NCI-H1417 (cell line): ENCODE data around the gene CAMKV.
A peak's percentile ranks its signal among the peaks of the same experiment; 100 is the strongest.
"Not testable (repeated sequence)": the region's sequence is repeated elsewhere in the genome, so short reads cannot be mapped to it uniquely, and the experiment has no call there.

Source experiments
- DNase-seq, 3 experiments: peaks; one replicate each; lab custom pipeline; 2025; lab: John Stamatoyannopoulos, UW

The CAMKV gene

DNA sequence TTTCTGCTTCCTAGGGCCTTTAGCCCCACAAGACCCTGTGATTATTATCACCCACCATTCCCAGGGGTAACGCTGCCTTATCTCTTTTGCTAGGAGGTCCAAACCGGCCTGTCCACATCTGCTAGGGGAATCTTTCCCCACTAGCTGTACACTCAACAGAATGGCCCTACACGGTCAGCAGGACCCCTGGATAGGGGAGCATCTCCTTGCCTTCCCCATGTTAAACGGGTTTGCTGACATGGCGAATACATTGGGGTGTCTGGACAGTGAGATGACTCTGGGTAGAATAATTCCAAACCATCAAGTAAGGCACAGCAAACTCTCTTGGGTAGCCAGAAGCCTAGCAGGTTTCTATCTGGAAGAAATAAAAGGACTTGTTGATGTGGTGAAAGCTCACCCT lies 14.0 kb downstream of the CAMKV start:
- DNase-seq, result no peak

DNA sequence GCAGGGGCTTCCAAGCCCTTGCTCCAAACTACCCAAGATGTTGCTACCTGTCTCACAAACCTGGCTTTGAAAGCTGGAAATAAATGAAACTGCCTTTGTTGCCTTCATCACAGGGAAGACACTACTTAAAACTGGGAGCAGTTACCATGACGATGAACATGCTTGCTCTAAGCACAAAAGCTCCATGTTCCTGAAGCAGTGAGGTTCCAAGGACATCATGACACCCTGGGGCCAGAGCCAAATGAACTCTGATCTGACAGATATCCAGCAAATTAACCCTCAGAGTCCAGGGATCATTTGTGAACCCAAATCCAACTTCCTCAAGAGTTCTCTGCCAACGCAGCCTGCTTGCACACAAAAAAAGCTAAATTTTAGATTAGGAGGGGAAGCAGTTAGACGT lies 24.0 kb downstream of the CAMKV start:
- no peak for DNase-seq

DNA sequence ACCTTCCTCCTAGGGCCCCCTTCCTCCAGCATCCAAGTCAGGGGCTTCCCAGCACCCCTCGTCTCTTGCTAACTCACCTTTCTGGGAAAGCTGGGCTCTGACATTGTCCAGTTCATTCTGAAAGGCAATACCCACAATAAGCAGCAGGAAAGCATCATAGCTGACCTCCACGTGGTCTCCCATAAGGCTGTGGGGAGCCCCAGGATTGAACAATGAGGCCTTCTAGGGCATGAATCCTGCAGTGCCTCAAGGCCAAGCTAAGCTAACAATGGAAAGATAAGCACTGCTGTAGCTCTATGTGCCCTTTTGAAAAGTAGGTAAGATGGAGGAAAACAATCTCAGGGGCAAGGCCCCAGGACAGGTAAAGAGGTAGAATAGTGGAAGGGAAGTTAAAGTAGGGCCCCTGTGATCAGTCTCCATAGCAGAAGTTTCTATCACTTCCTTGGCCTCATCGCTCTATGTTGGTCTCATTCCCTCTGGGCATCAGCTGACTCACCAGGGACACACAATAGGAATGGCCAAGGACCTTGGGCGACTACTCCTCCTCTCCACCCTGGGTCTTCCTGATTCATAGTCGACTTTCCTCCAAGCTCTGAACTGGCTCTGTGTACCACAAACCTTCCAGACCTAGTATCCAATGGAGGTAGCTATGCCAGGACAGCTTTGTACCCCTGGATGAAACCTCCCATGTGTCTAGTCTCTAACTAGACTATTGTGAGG lies 25.1 kb downstream of the CAMKV start:
- no peak for DNase-seq

DNA sequence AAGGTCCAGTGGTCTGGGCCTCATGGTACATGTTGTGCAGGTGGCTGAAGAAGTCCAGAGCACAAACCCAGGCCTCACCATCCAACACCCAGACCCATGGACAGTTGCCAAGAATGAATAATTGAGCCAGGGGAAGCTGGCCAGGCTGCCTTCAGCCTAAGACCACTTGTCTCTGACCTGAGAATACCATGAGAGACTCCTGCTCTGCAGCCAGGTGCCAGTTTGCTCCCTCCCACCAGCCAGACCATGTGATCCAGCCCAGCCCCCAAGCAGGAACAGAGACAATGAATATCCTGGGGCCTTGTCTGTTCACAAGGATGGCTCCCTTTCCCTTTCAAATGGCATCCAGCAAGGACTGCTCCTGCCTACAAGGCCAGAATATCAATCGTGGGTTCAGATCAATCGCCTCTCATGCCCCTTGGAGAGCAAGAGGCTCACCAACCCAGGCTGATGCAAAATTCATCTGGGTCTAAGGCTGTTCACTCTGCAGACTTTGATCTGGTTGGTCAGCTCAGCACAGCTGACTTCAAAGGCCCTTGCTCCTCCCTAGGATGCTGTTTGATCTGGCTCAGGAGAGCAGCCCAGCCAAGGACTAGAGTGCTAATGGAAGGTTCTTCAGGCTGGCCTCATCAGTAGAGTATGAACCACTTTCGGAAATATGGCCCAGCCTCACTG lies 26.7 kb downstream of the CAMKV start:
- DNase-seq, result no peak

DNA sequence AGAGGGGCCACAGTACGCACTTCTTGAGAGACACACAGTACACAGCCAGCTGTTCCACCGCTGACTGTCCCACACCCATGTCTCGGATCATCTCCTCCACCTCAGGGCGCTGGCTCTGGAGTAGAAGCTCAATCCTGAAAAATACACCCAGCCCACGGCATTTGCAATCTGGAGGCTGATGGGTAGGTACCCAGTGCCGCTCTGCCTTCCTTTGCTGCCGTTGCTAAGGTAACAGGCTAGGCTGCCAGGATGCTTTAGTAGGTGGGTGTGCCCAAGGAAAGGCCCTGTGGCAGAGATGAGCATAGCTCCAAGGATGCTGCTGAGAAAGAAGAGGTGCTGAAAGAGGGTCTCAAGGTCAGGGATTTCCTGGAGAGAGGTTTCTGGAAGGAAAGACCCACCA lies 27.9 kb downstream of the CAMKV start:
- no peak for DNase-seq

DNA sequence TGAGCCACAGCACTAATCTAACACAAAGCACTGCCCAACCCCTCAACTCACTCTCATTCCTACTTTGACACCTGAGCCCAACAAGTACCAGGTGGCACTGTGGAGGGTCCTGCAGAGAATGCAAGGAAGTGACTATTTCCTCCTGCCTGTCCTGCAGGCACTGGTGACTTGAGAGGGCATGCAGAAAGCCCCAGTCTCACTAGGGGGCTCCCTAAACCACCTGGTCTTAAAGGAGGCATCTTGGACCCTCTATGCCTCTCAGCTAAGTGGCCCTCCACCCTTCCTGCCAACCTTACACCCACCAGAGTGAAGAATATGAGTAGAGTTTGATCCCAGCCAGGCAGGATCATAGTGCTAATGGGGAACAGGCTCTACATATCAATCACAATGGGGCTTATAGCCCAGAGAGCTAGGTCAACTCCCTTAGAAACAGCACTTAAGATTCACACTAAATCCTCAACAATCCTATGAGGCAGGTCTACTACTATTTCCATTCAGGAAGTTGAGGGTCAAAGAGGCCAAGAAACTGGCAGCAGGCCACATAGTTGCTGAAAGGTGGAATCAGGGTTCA lies 28.5 kb downstream of the CAMKV start:
- peak in 1 of 3 experiments; percentile 25 for DNase-seq

DNA sequence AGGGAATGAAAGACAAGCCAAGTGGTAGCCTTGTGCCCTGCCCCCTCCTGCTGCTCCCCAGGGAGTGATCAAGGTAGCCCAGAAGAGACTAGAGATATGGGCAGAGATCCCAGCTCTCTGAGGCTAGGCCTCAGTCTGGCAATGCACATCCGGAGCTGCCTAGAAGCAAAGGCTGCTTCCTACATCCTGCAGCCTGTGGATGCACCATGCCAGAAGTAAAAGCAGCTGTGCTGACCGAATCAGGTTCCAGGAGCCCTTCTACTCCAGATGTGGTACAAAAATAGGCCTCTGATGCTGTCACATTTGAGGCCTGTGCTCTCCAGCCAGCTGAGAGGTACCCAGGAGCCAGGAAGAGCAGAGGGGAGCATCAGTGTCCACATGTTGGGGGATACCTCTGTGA lies 29.3 kb downstream of the CAMKV start:
- DNase-seq, result no peak

DNA sequence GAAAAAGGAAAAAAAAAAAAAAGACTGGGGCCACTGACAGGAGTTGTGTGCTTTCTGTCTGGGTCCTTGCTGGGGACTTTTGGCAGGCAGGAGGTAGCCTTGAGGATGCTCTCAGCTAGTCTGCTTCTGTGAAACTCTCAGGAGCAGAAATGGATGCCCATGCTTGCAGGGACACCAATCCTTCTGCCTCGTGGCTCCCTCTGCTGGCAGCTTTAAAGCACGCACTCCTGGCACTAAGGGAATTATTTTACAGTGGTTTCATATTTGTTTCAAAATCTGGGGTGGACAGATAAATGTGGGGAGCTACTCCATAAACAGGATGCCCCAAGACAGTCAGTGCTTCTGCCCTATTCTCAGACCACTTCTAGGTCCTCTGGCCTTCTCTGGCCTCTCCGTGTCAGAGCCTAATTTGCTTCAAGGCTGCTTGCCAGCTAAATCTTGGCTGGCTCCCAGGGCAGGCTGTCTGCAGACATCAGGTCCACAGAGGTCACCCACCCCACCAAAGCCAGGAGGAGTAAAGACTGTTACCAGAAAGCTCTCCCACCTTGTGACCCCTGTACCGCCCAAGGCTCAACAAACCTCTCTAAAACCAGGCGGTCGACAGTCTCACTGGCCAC lies 30.4 kb downstream of the CAMKV start:
- peak; percentile 14 to 67 (median 34) for DNase-seq

DNA sequence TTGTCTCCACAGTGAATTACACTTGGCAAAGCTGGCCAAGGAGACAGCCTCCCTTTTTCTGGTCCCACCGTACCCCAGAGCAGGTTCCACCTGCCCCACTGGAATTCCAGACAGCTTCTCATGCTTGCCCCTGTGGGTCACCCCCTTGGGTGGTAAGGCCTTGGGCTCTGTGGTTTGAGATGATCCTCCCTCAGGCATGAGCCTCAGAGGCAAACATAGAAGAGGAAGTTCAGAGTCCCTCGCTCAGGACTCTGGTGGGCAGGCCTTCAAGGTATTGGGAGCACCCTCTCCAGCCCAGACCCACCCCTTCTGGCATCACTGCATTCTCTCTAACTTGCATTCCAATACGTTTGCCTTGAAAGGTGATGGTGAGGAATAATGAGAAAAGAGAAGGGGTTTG lies 38.4 kb downstream of the CAMKV start:
- no peak for DNase-seq

DNA sequence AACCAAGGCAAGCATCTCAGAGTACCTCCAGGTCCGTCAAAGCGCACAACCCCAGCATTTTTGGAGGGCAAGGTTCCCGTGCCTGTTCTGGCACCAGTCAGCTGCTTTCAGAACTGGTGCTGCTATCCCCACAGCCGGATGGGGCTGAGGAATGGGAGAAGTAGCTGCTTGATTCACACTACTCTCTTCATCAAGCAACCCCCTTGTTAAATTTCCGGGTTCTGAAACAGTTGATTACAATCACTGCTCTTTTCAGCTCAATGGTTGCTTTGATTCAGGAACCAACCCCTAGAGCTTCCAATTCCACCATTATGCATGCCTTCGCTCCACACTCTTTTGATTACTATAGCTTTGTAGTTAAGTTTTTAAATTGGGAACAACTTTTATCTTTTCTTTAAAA lies 43.7 kb downstream of the CAMKV start:
- DNase-seq, result no peak

DNA sequence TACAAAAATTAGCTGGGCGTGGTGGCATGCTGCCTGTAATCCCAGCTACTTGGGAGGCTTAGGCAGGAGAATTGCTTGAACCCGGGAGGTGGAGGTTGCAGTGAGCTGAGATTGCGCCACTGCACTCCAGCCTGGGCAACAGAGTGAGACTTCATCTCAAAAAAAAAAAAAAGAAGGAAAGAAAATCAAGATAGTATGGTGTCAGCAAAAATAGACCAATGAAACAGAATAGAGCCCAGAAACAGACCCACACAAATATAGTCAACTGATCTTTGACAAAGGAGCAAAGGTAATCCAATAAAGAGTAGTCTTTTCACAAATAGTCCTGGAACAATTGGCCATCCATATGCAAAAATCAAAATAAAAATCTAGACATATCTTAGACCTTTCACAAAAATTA lies 46.6 kb downstream of the CAMKV start:
- not testable (repeated sequence) for DNase-seq

DNA sequence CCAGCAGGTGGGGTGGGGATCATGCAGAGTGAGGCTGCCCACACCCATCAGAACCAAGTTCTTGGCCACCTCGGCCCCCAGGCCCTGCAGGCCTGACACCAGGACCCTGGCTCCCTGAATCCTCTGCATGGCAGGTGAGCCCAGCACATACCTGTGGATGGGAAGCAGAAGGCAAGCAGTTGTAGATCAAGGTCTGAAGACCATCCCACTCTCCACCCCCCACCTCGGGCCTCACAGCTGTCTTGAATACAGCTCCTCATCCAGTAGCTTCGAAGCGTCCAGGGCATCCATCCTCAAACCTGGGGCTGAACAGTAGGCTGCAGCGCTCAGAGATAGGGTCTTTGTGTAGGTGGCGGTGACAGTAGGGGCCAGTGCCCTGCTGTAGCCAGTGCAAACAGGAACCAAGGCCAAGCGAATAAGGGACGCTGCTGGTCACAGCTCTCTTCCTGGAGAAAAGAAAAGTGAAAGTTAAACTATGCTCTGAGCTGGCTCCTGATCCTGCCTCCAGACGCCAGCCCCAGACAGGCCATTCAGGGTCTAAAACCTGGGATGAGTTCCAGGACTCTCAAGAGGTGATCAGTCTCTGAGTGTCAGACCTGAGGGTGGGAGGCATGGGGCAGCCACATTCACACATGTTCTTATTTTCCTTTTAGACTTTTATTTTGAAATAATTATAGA lies 56.1 kb downstream of the CAMKV start, which contains the start of gene UBA7:
Gene UBA7 (minus strand): TSS at position 457 of the 678 bp plus-strand sequence. CDS start 166 bp downstream, at position 291.
- DNase-seq, result no peak

DNA sequence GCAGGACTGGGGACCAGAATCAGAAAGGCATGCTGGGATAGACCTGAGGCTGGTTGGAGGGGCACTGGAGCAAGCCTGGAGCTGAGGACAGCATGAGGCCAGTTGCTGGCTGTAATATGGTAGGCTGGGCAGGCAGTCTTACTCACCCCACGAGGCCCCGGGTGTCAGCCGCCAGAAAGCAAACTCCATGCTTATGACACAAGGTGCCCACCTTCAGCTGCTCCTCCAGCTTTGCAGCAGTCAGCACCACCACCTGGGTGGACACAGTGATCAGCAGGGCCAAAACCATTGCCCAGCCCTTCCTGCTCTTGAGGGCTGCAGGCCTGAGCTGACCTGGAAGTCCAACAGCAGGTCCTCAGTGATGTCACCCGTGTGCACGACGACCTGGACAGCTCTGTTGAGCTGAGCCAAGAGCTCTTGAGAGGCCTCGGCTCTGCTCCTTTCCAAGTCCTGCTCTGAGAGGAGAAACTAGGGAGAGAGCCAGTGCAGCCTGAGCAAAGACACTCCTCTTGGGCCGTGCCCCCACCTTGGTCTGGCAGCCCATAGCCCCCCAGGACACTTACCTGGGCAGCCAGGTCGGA lies 56.7 kb downstream of the CAMKV start:
- no peak for DNase-seq
